Breast epithelium (tissue), 4 donors: ENCODE data around the gene HSD3B2. TPM values are rescaled to one million over a fixed set of nuclear protein-coding genes. Genes with fewer than 3 reads are reported as not detected.
"Not testable (repeated sequence)": the region's sequence is repeated elsewhere in the genome, so short reads cannot be mapped to it uniquely, and the experiment has no call there.

Experiments used
- DNase-seq, 2 donors: peaks; one replicate each; pipeline ENCODE4 v3.0.0-alpha.2; 2019; ENCODE audit warnings: low spot score in 2 of 2
- H3K27ac ChIP-seq, 2 donors: fragments of 200-600 bp; sonication (generic) in 1 of 2; one replicate each; pipeline ENCODE4 v1.5.1; 2016 to 2019; ENCODE audit warnings: mild to moderate bottlenecking in 1 of 2
- H3K27me3 ChIP-seq, 2 donors: fragments of 200-600 bp; sonication (generic) in 1 of 2; one replicate each; pipeline versions ENCODE4 v1.5.1 to v1.6.0; 2017 to 2019; ENCODE audit warnings: control low read depth in 1 of 2, mild to moderate bottlenecking in 1 of 2
- H3K36me3 ChIP-seq: fragments of 200-600 bp; one replicate; pipeline ENCODE4 v1.5.1; 2019
- H3K4me1 ChIP-seq, 2 donors: fragments of 200-600 bp; sonication (generic); one replicate each; pipeline ENCODE4 v1.5.1; 2016 to 2019; ENCODE audit warnings: control low read depth in 1 of 2
- H3K4me3 ChIP-seq, 3 donors: fragments of 200-600 bp; sonication (generic); 1 replicate in 2 of 3; 2 replicates in 1 of 3; pipeline ENCODE4 v1.5.1; 2016 to 2019; ENCODE audit warnings: mild to moderate bottlenecking in 3 of 3, moderate library complexity in 2 of 3
- H3K9me3 ChIP-seq, 2 donors: fragments of 200-600 bp; sonication (generic) in 1 of 2; one replicate each; pipeline ENCODE4 v1.5.1; 2016 to 2019; ENCODE audit warnings: control low read depth in 1 of 2
- POLR2A ChIP-seq: fragments of 450-650 bp; IDR thresholded peaks from one replicate; pipeline ENCODE4 v1.6.1; 2016; ENCODE audit warnings: antibody characterized with exemption, mild to moderate bottlenecking, moderate library complexity
- POLR2AphosphoS5 ChIP-seq, 3 donors: sonication (generic); formaldehyde crosslinking; IDR thresholded peaks; one replicate each; pipeline ENCODE4 v1.6.1; 2017; ENCODE audit warnings: antibody characterized with exemption in 3 of 3
- intact Hi-C: fragments of 100-400 bp; cut with DNase I; formaldehyde crosslinking; loops from one replicate; pipeline ENCODE4 v1.15.1; 2023; ENCODE audit warnings: low total_unique reads
- total RNA-seq, 3 donors: library from RNA; depleted of rRNA; stranded (reverse); fragments of >200 nt; gene quantifications; one replicate each; pipeline ENCODE4 v1.1.0, GENCODE V29; 2016
- TF ChIP-seq, protein P1 (sequence below), 3 donors: fragments of 450-650 bp; IDR thresholded peaks; one replicate each; pipeline ENCODE4 v1.5.1; 2016 to 2017; ENCODE audit warnings: antibody characterized with exemption in 3 of 3, mild to moderate bottlenecking in 3 of 3, moderate library complexity in 3 of 3

The HSD3B2 gene
- total RNA-seq, 3 donors from 2014 or later = not detected

DNA sequence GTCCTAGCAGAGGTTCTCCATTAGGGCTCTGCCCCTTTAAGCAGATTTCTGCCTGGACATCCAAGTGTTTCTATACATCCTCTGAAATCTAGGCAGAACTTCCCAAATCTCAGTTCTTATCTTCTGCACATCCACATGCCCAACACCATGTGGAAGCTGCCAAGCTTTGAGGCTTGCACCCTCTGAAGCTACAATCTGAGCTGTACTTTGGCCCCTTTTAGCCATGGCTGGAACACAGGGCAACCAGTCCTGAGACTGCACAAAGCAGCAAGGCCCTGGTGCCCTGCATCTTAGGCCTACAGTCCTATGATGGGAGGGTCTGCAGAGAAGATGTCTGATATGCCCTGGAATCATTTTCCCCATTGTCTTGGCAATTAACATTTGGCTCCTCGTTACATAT is 38.4 kb upstream of the HSD3B2 start:
- intact Hi-C loops = no loop called here
- Histone ChIP-seq H3K27me3 (no peaks in the 10 kb centered on the region), H3K36me3 (no peaks in the 10 kb centered on the region), H3K9me3 (no peaks in the 10 kb centered on the region), H3K27ac (no peak overlapping the region), H3K4me3 (no peak overlapping the region), H3K4me1 (no peaks in the 10 kb centered on the region)
- TF ChIP-seq POLR2A = no peak
- TF ChIP-seq, protein P1, sequence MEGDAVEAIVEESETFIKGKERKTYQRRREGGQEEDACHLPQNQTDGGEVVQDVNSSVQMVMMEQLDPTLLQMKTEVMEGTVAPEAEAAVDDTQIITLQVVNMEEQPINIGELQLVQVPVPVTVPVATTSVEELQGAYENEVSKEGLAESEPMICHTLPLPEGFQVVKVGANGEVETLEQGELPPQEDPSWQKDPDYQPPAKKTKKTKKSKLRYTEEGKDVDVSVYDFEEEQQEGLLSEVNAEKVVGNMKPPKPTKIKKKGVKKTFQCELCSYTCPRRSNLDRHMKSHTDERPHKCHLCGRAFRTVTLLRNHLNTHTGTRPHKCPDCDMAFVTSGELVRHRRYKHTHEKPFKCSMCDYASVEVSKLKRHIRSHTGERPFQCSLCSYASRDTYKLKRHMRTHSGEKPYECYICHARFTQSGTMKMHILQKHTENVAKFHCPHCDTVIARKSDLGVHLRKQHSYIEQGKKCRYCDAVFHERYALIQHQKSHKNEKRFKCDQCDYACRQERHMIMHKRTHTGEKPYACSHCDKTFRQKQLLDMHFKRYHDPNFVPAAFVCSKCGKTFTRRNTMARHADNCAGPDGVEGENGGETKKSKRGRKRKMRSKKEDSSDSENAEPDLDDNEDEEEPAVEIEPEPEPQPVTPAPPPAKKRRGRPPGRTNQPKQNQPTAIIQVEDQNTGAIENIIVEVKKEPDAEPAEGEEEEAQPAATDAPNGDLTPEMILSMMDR (IDR thresholded peaks at IDR 0.05) = no peak
- no peak for TF ChIP-seq POLR2AphosphoS5 (IDR thresholded peaks at IDR 0.05)
- no peak for DNase-seq

DNA sequence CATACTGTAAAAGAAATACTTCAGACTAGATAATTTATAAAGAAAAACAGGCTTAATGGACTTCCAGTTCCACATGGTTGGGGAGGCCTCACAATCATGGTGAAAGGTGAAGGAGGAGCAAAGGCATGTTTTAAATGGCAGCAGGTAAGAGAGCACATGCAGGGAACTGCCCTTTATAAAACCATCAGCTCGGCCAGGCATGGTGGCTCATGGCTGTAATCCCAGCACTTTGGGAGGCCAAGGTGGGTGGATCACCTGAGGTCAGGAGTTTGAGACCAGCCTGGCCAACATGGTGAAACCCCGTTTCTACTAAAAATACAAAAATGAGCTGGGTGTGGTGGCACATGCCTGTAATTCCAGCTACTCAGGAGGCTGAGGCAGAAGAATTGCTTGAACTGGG is 37.4 kb upstream of the HSD3B2 start:
- DNase-seq, H3K36me3 ChIP-seq, H3K9me3 ChIP-seq, H3K27me3 ChIP-seq, H3K27ac ChIP-seq, intact Hi-C loops, H3K4me3 ChIP-seq, H3K4me1 ChIP-seq: not testable (repeated sequence)

DNA sequence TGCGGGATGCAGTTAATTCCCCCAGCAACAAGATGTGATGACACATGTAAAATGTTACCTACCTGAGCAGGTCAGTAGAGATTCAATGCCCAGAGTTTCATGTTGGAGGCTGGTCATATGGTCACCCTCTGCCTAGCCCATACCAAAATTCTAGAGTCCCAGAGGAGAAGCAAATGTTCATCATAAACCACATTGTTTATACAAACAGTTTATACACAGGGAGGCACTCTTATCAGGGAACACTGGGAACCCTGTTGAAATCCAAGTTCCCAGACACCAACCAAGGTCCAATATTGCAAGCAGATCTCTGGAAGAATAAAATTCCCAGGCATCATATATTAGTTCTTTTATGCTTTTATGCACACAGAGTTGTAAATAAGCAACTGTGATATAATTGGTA is 35.8 kb upstream of the HSD3B2 start:
- no peaks in the 10 kb centered on the region for H3K36me3 ChIP-seq
- no peak for DNase-seq
- intact Hi-C loops = no loop called here
- no peak overlapping the region for H3K4me3 ChIP-seq
- H3K27me3 ChIP-seq = no peaks in the 10 kb centered on the region
- H3K4me1 ChIP-seq = no peaks in the 10 kb centered on the region
- TF ChIP-seq POLR2A (no peak), POLR2AphosphoS5 (IDR thresholded peaks at IDR 0.05) (no peak)
- TF ChIP-seq, protein P1 (IDR thresholded peaks at IDR 0.05) = no peak
- no peaks in the 10 kb centered on the region for H3K9me3 ChIP-seq
- H3K27ac ChIP-seq = no peak overlapping the region

DNA sequence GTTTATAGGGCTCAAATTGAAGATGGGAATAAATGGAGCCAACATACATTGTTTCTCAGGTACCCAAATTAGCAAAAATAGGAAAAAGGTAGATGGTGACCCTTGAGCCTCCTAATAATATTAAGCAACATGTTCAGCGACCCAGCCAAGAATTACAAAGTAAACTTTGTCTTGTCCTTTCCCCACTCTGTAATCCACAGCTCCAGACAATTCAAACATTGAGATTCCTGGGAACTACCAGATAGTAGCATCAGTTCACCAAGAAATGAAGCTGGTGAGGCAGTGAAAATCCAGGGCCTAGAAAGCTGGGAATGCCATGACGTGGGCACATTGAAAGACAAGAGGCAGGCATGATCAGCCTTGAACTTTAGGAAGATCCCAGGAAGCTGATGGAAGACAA is 34.6 kb upstream of the HSD3B2 start:
- DNase-seq = no peak
- no peak overlapping the region for H3K27ac ChIP-seq
- no peaks in the 10 kb centered on the region for H3K27me3 ChIP-seq
- intact Hi-C loops = no loop called here
- no peaks in the 10 kb centered on the region for H3K9me3 ChIP-seq
- no peak for TF ChIP-seq POLR2A
- TF ChIP-seq, protein P1 (IDR thresholded peaks at IDR 0.05) = no peak
- TF ChIP-seq POLR2AphosphoS5 (IDR thresholded peaks at IDR 0.05) = no peak
- no peak overlapping the region for H3K4me3 ChIP-seq
- H3K36me3 ChIP-seq = no peaks in the 10 kb centered on the region
- no peaks in the 10 kb centered on the region for H3K4me1 ChIP-seq

DNA sequence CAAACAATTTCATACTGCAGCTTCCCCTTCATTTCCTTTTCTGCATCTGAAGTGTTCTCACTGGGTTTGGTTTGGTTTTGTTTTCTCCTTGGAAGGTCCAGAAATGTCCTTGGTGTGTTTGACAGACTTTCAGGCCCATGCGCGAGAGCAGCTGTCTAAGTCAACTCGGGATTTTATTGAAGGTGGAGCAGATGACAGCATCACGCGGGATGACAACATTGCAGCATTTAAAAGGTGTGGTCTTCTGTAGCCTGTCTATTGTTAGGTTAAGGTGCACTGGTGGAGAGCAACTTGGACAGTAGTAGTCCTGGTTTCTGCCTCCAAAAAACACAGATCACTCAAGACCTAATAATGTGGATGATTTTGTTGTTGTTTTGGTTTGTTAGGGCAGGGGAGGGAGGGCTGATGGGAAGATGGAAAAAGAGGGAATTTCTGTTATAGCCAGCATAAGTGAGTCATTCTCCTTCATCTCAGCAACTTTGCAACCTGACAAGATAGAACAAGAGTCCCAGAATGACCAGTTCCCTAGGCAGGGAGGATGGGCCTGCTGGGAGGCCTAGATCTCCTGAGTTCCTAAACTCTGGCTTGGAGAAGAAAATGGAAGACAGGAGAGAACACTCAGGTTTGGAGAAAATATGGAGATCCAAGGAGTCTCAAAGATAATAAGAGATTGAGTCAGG is 33.8 kb upstream of the HSD3B2 start:
- Histone ChIP-seq H3K4me1 (no peaks in the 10 kb centered on the region), H3K9me3 (no peaks in the 10 kb centered on the region), H3K4me3 (no peak overlapping the region), H3K36me3 (no peaks in the 10 kb centered on the region), H3K27ac (no peak overlapping the region), H3K27me3 (no peaks in the 10 kb centered on the region)
- no peak for DNase-seq
- TF ChIP-seq, protein P1 (IDR thresholded peaks at IDR 0.05) = no peak
- TF ChIP-seq POLR2AphosphoS5 (IDR thresholded peaks at IDR 0.05) (no peak), POLR2A (no peak)
- intact Hi-C loops = no loop called here

DNA sequence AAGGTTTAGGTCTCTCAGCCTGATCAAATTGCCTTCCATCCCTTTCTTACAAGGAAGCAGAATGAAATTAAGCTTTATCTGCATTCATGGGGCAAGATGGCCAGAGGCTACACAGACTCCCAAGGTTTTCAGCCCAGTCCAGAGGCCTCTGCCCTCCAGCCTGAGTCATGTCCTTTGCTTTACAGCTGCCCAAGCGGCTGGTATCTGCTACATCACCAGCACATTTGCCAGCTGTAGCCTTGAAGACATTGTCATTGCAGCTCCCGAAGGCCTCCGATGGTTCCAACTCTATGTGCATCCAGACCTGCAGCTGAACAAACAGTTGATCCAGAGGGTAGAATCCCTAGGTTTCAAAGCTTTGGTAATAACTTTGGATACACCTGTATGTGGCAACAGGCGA is 30.4 kb upstream of the HSD3B2 start:
- Histone ChIP-seq H3K27me3 (no peaks in the 10 kb centered on the region), H3K36me3 (no peaks in the 10 kb centered on the region), H3K4me3 (no peak overlapping the region), H3K27ac (no peak overlapping the region), H3K4me1 (no peaks in the 10 kb centered on the region), H3K9me3 (no peaks in the 10 kb centered on the region)
- no peak for TF ChIP-seq POLR2AphosphoS5 (IDR thresholded peaks at IDR 0.05)
- TF ChIP-seq, protein P1 (IDR thresholded peaks at IDR 0.05) = no peak
- TF ChIP-seq POLR2A = no peak
- intact Hi-C loops = no loop called here
- no peak for DNase-seq
